HL-60 (cell line): ENCODE measurements around the gene EXOC1.

Experiments
- DNase-seq, 2 experiments: peaks; one replicate each; pipeline ENCODE4 v3.0.0-alpha.2; 2010 to 2020; ENCODE audit warnings: low read depth in 1 of 2, low spot score in 1 of 2
- H3K27ac ChIP-seq: fragments of 250-450 bp; sonication (Bioruptor Pico); replicated peaks from 2 replicates; pipeline ENCODE4 v1.5.1; 2020; ENCODE audit warnings: mild to moderate bottlenecking, moderate library complexity
- H3K27me3 ChIP-seq: fragments of 250-450 bp; sonication (Bioruptor Pico); 2 replicates; pipeline ENCODE4 v1.5.1; 2021; ENCODE audit warnings: mild to moderate bottlenecking, moderate library complexity; ENCODE audit not compliant: insufficient read depth, poor library complexity, severe bottlenecking
- H3K4me3 ChIP-seq: replicated peaks from 2 replicates; pipeline ENCODE4 v1.5.1; 2011; ENCODE audit warnings: mild to moderate bottlenecking, control low read depth, low read length; ENCODE audit not compliant: insufficient read depth
- GABPA ChIP-seq: IDR thresholded peaks from 2 replicates; pipeline ENCODE4 v1.6.1; 2012; ENCODE audit warnings: low read depth
- POLR2AphosphoS5 ChIP-seq: IDR thresholded peaks from 2 replicates; pipeline ENCODE4 v1.6.1; 2012; ENCODE audit warnings: low read depth
- SPI1 ChIP-seq: IDR thresholded peaks from 2 replicates; pipeline ENCODE4 v1.6.1; 2012; ENCODE audit warnings: low read depth, mild to moderate bottlenecking, borderline replicate concordance
- TF ChIP-seq, protein P1 (sequence below): IDR thresholded peaks from one replicate; pipeline ENCODE4 v1.5.1; 2011; ENCODE audit warnings: low read length, control low read depth, inconsistent platforms; ENCODE audit not compliant: insufficient read depth
- TF ChIP-seq, protein P2 (sequence below): IDR thresholded peaks from 2 replicates; pipeline ENCODE4 v1.6.1; 2012; ENCODE audit warnings: low read depth; ENCODE audit not compliant: insufficient replicate concordance

Gene EXOC1

DNA sequence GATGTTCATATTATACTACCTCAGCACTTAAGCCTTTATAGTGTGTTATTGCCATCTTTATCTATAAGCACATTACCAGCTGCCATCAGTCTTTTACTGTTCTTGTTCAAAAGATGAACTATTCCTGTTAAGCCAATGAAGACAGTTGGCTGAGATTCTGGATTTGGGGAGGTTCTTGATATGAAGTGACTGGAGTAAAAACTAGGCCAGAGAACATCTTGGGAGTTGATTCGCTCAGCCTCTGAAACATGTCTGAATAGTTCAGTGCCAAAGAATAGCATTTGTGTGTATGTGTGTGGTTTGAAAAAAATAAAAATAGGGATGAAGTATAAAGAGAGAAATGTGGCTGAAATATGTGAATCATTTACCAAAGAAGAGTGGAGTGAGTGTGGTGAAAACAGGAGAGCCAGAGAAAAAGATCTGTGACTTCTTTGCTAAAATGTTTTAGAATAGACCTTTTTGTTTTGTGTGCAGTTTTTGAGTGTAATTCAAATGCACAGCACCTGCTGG, 15.2 kb downstream of the EXOC1 start:
- no peaks in the 10 kb centered on the region for H3K27me3 ChIP-seq
- H3K4me3 ChIP-seq: no peak overlapping the region
- TF ChIP-seq, protein P1, sequence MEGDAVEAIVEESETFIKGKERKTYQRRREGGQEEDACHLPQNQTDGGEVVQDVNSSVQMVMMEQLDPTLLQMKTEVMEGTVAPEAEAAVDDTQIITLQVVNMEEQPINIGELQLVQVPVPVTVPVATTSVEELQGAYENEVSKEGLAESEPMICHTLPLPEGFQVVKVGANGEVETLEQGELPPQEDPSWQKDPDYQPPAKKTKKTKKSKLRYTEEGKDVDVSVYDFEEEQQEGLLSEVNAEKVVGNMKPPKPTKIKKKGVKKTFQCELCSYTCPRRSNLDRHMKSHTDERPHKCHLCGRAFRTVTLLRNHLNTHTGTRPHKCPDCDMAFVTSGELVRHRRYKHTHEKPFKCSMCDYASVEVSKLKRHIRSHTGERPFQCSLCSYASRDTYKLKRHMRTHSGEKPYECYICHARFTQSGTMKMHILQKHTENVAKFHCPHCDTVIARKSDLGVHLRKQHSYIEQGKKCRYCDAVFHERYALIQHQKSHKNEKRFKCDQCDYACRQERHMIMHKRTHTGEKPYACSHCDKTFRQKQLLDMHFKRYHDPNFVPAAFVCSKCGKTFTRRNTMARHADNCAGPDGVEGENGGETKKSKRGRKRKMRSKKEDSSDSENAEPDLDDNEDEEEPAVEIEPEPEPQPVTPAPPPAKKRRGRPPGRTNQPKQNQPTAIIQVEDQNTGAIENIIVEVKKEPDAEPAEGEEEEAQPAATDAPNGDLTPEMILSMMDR: no peak
- TF ChIP-seq SPI1 (no peak), GABPA (no peak), POLR2AphosphoS5 (no peak)
- TF ChIP-seq, protein P2, sequence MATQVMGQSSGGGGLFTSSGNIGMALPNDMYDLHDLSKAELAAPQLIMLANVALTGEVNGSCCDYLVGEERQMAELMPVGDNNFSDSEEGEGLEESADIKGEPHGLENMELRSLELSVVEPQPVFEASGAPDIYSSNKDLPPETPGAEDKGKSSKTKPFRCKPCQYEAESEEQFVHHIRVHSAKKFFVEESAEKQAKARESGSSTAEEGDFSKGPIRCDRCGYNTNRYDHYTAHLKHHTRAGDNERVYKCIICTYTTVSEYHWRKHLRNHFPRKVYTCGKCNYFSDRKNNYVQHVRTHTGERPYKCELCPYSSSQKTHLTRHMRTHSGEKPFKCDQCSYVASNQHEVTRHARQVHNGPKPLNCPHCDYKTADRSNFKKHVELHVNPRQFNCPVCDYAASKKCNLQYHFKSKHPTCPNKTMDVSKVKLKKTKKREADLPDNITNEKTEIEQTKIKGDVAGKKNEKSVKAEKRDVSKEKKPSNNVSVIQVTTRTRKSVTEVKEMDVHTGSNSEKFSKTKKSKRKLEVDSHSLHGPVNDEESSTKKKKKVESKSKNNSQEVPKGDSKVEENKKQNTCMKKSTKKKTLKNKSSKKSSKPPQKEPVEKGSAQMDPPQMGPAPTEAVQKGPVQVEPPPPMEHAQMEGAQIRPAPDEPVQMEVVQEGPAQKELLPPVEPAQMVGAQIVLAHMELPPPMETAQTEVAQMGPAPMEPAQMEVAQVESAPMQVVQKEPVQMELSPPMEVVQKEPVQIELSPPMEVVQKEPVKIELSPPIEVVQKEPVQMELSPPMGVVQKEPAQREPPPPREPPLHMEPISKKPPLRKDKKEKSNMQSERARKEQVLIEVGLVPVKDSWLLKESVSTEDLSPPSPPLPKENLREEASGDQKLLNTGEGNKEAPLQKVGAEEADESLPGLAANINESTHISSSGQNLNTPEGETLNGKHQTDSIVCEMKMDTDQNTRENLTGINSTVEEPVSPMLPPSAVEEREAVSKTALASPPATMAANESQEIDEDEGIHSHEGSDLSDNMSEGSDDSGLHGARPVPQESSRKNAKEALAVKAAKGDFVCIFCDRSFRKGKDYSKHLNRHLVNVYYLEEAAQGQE: no peak
- DNase-seq: no peak
- H3K27ac ChIP-seq: no peak overlapping the region

DNA sequence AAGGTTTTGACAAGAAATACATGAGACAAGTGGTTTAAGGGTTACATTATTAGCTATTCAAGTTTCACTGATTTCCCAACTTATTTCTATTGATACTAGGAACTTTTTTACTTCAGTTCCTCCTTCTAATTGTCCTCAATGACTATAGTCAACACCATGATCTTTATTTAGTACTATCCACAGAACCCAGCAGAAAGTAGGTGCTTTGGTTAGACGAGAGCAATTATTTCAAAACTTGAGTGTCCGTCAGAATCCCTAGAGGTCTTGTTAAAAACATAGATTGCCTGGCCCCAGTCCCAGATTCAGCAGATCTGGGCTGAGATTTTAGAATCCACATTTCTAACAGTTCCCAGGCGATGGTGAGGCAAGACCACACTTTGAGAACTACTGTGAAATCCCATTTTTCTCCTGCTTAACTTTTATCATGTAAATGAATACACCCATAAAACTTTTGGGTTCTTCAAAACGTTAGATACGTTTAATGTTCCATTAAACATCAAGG, 17.9 kb downstream of the EXOC1 start:
- no peak for TF ChIP-seq GABPA
- no peak for TF ChIP-seq SPI1
- TF ChIP-seq, protein P1: no peak
- no peak for TF ChIP-seq POLR2AphosphoS5
- TF ChIP-seq, protein P2: no peak
- Histone ChIP-seq H3K27me3 (no peaks in the 10 kb centered on the region), H3K27ac (no peak overlapping the region), H3K4me3 (no peak overlapping the region)
- DNase-seq: no peak

DNA sequence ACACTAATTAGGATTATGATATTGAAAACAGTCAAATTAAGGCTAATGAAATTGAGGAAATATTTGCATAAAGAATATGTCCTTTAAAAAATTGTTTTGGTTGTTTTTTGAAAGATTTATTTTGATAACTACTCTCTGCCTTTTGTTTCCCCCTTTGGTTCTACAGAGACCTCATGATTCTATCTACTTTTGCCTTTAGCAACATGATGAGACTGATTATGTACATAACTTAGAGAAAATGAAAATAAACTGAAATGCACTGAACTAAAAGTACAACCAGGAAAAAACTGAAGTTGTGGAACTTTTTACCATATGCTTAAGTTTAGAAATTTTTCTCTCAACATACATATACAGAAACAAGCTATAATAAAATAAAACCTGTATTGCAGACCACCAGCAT, 21.4 kb downstream of the EXOC1 start:
- Histone ChIP-seq H3K4me3 (no peak overlapping the region), H3K27ac (no peak overlapping the region), H3K27me3 (no peaks in the 10 kb centered on the region)
- no peak for DNase-seq
- TF ChIP-seq SPI1 (no peak), GABPA (no peak), POLR2AphosphoS5 (no peak)
- TF ChIP-seq, protein P2: no peak
- TF ChIP-seq, protein P1: no peak
